Dedifferentiated amniotic fluid mesenchymal stem cell (primary cell): ENCODE data around the gene DIPK1C.

Source experiments
- DNase-seq: peaks from one replicate; pipeline ENCODE4 v3.0.0-alpha.2; 2016; ENCODE audit errors: extremely low spot score

Gene DIPK1C

DNA sequence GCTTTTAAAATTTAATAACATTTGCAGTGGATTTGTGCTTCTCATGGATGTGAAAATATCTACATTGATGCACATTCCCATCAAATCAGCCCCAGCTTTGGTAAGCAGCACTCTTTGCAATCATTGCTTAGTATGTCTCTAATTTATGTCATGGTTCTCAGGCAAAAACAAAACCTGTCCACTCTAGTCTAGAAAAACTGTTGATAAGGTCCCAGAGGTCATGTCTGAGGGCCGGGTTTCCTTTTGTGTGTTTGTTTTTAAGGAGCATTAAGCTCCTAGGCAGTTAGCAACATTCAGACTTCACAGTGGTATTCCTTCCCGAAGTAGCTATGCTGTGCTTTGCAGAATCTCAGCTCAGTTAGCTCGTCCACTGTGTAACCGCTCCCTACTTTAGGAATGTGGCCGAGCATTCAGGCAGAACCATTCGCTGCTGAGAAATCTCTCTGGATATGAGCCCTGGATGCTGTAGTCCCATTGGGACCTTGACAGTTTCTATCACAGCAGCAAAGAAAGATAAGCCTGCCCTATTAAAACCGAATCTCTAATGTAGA lies 4.0 kb downstream of the DIPK1C start:
- DNase-seq, result no peak

DNA sequence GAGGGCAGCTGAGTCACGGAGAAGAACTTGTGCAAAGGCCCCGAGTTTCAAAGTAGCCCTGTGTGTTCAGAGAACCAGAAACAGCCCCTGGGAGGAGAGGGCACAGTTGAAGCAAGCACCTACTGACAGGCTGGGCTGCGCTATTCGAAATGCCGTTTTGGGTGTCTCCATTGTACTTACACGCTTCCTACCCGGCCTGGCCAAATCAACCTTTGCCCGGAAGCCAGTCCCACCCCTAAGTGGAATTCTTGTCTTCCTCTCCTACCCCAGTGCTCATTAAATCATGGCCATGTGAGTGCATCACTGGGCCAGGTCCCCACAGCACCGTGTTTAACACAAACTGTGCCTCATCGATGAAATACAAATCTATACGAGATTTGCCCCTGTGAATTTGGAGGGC lies 6.0 kb downstream of the DIPK1C start:
- DNase-seq, result no peak

DNA sequence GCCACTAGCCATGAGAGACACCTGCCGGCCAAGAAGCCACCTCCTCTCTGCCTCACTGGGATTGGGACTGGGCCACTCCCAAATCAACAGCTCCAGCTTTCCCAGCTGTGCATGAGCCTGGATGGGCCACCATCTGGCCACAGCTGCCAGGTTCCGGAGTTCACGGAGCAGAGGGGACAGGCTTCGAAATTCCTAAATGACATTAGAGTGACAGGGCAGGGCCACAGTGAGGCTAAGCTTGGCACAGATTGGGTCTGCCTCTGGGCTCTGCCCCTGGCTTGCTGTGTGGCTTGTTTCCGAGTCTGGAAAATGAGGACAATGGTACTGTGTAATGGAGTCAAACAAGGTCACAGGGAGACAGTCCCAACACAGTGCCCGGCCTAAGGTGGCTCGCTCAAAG lies 6.5 kb downstream of the DIPK1C start:
- no peak for DNase-seq

DNA sequence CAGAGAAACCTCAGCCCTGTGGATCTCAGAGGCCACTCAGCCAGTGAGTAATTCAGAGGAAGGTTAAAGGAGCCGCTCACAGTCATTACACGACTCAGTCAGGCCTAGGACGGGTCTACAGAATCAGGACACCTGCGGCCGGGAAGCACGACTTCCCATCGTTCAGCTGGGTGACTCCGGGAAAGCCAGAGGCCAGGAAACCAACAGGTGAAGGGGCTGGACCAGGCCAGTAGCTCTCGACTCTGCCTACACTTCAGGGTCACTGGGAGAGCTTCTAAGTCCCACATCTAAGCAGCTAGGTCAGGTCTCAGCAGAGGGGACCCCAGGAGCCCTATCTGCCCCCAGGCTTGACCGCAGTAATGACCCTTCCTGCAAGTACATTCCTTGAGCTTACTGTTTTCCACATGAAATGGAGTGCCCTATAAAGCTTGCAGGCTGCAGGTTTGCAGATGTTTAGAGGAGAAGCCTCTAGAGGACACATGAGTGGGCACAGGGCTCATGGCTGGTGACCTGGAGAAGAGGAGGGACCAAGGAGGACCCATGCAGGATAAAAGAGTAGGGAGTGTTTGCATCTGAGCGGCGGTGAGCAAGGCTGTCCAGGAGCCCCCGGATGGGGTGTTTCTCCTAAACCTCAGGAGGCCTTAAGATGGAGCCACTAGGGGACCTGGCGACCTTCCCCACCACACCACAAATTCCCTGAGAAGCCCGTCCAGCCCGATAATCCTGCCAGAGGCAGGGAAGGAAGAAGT lies 9.5 kb downstream of the DIPK1C start:
- DNase-seq, result no peak

DNA sequence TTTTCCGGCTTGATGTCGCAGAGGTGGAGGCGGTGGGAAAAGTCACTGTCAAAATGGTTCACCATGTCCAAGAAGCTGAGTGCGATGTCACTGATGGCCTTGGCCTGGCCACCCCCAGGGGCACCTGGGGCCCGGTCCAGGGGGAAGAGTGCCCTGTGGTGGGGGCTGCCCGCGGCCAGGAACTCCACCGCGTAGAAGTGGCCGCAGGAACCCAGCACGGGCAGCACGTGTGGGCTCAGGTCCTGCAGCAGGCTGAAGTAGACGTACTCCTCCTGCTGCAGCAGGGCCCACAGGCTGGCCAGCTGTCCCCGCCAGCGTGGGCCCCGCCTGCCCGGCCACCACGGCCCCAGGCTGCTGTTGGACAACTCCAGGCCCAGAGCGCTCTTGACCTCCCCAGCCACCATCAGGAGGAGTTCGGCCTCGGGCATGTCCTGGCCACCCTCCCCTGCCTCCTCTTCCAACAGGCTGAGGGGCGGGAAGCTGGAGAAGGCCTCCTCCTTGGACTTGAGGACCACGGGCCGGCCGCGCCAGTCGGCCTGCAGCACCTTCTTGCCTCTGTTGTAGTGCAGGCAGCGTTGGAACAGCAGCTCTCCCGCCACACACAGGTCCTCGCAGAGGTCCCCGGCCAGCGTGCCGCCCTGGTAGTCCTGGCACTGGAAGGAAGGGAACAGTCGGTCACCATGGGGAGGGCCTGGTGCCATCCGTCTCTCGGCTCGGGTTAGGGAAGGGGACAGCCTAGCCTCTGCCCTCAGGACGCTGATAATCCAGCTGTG lies 10.3 kb downstream of the DIPK1C start:
- DNase-seq, result no peak

DNA sequence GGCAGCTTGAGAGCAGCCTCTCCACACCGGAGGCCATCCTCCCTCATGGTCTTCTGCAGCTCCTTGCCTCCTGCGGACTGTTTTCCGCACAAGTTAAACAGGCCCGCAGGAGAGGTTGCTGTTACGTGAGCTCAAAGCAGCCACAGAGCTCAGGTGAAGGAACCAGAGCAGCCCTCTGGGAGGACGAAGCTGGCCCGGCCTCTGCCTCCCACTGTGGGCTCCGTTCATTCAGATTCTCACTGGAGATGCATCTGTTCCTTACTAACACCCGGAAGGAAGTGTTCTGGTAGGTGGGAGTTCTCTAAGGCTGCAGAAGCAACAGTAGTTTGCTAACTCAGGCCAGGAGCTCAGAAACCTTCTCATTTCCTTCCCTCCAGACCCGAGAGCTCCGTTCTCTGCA lies 10.9 kb downstream of the DIPK1C start:
- DNase-seq, result no peak

DNA sequence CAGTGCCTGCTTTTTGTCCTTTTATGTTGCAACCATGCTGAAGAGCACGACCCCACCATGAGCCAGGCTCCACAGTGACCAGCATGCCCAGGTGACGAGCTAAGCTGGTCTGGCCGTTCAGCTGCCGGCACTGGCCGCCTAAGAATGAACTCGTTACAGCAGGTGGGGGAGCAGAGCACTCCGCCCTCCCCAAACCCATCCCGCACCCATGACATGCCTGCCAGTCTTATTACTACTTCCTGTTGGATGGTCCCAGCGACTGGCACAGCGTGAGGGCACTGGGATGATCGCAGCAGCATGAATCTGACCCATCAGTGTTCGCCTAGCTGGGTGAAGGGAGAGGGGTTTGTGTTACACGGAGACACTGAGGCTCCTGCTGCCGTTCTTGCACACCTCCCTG lies 11.5 kb downstream of the DIPK1C start:
- no peak for DNase-seq

DNA sequence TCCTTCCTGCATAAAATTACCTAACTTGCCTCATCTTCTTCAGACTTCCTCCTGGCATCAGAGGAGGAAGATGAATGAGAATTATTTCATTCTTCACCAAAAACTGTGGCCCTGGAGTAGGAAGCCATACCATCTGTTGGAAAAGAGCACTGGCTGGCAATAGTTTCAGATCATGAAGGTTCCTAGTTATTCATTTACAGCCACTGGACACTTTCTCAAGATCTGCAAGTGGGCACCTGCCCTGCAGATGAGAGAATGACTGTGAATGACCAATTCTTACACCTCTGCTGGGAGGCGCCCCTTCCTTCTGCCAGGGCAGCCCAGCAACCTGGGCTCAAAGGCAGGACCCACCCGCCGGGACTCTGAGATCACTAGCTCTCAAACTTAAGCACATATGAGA lies 13.0 kb downstream of the DIPK1C start:
- no peak for DNase-seq

DNA sequence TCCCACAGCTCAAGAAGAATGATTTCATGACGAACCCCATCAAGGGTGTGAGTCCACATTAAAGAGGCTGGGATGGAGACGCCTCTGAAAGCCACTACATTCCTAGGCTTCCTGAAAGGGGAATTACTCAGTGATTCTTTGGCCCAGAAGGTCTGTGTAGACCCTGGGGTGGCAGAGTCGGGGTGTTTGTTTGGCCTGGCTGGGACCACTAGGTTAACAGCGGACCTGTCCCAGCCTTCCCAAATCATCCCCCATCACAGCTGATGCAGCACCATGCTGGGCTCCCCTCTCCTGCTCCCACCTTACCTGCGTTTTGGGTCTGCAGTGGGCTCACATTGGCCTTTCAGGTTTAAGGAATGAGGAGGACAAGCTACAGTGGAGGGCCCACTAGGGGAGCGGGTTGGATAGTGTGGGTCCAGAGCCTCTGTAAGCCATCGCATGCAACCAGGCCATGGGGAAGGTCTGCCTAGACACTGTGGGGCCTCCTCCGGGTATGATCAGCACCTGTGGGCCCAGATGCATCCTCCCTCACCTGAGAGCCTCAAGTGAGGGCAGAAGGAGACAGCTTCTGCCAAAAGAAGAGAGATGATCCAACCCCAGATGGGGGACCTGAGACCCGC lies 16.2 kb downstream of the DIPK1C start:
- DNase-seq, result no peak

DNA sequence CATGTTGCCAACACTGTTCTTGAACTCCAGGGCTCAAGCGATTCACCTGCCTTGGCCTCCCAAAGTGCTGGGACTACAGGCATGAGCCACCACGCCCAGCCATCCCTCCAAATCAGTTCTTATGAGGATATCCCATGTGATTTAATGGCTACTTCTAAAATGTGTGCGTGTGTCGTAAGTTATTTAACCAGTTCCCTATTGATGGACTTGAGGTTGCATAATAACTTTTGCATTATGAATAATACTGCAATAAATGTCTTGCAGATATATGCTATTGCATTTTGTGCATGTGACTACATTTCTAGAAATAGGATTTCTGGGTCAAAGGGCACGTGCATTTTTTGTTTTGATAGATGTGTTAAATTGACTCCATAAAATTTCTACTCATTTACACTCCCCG lies 19.0 kb downstream of the DIPK1C start:
- DNase-seq, result no peak

DNA sequence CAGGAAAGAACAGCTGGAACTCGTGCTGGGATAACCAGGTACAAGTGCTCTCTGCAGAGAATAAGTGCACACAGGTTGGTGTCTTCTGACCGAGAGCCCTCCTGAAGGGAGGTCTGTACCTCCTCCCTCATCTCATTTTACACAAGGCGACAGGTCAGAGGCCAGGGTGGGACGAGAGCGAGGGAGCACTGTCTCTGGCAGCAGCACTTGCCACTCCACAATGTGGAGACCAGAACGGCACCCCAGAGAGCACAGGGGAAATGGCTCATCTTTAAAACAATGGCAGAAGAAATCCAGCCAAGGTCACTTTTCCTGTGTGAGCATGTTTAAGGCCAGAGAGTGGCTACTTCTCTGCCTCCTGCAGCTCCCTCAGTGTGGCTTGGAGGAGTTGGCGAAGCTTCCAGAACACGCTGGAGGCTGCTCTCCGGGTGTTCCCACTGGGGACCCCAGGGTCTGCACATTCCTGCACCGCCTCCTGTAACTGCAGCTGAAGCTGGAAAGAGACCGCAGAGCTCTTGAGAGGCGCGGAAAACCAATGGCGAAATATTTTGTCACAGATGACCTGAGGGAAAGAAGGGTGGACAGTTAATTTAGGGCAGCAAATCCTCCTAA lies 20.8 kb downstream of the DIPK1C start:
- no peak for DNase-seq

DNA sequence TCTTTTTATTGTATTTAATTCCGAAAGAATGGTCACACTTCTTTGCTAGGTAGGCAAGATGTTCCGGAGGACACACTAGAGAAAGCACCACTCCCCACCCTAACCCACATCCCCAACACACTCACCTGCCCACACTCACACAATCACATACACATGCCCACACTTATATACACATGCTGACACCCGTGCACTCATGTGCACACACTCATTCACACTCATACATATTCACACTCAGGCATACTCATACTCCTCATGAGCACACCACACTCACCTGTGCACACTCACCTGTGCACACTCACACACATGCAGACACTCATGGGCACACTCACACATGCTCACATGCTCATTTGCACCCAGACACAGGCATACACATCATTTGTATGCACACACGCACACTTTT lies 21.4 kb downstream of the DIPK1C start:
- no peak for DNase-seq

DNA sequence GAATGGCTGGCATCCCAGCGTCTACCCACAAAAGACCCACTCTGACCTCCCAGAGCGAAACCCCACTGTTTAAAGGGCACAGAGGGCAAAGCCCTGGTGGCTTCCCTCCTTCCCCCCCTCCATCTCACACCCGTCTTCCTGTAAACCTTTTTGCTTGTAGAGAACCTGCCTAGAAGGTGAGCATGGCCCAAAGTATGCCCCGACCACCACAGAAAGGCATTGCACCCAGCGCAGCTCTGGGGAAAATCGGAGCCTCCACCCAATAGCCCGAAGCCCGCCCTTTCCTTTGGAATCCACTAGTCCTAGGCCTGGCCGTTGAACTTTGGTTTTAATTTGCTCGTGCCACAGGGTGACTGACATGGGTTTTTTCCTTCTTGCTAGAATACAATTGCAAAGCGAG lies 22.6 kb downstream of the DIPK1C start:
- DNase-seq, result no peak

DNA sequence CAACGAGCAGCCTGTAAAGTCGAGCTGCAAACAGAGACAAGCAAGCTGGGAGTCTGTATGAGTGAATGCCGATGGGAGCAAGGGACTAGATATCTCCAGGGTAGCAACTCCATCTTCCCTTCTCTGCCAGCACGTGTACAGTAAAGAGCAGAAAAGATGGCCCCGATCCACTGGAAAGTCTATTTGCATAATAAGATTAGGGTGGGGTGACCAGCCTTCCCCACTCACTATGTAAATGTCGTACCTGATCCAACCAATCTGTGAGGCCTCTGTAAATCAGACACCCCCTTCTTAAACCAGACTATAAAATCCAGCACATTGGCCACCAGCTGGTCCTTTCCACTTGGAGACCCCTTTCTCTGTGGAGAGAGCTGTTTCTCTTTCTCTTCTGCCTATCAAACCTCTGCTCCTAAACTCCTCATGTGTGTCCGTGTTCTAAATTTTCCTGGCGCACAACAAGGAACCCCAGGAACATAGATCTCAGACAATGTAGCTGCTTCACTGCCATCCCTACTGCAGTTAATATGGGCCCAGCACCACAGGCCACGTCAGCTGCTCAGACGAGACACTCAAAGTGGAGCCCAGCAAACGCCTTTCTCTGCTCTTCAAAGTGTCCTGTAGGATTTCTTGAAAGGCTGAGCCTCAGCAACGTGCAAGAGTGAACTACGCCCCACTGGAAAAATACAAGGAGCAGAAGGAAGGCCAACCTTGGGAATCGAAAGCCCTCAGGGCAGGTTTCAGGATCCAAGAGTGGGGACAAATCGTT lies 26.1 kb downstream of the DIPK1C start:
- no peak for DNase-seq

DNA sequence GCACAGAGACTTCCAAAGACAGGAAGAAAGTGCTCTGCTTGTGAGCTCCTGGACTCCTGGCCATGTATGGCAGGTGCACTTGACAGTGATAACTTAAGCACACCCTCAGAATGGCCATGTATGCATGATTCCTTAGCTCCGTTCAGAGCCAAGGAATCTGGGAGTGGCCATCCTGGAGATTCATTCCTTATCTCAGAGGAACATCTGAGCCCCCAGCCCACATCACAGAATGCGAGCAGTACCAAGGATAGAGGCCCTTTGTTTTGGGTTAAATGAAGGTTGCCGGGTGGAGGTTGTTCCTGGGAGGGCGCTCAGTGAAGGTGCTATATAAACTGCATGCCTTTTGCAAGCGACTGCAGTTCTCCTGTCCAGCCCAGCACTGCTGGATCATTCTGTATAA lies 26.9 kb downstream of the DIPK1C start:
- DNase-seq, result no peak

DNA sequence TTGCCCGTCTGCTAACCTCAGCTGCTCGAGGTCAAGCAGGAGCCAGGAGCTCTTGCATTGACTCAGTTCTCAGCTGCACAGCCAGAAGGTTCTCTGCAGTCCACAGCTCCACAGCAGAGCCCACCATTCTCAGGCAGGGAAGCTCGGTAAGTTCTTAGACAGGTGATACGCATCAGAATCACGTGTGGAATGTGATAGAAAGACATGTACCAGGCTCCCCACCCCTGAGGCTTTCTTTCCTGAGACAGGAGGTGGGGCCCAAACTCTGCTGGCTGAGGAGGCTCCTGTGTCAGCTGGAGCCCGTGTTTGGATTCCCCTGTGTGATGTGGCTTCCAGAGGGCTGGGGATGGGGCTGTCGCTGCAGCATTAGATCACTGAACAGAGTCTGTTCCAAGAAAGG lies 28.0 kb downstream of the DIPK1C start:
- DNase-seq, result no peak

DNA sequence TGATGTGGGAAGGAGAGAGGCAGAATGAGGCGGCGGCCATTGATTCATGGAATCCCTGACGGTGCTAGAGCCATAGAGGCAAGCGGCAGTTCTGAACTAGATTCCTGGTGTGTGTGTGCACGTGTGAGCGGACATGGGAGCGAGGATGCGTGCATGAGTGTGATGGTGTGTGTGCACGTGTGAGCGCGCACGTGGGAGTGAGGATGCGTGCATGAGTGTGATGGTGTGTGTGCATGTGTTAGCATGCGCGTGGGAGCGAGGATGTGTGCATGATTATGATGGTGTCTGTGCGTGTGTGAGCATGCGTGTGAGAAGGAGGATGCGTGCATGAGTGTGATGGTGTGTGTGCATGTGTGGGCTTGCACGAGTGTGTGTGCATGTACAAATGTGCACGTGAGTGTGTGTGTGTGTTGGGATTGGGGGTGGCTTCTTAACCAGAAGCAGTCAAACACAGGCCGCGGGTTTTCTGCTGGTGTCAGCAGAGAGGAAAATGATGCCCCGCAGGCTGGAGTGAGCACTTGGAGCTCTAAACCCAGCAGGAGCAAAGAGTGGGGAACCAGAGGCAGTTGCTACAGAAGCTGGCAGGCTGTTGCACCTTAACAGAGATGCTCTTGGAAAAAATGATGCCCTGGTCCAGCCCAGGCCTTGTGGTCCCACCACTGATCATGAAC lies 29.5 kb downstream of the DIPK1C start:
- DNase-seq, result no peak

DNA sequence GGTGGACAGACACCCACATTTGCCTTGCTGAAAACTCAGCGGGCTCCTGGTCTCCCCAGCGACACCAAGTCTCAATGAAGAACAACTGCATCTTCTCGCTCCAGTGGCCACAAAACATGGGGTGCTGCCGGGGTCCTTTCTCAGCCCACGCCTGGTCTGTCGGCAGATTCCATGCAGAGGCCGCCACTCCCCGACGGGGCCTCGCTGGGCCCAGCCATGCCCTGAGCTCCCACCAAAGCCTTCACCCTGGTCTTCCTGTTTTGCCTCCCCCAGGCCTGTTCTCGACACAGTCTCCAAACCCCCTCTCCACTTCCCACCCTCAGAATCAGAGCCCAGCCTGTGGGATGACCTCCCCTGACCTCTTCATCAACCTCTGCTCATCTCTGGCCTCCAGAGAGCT lies 31.2 kb downstream of the DIPK1C start:
- no peak for DNase-seq

DNA sequence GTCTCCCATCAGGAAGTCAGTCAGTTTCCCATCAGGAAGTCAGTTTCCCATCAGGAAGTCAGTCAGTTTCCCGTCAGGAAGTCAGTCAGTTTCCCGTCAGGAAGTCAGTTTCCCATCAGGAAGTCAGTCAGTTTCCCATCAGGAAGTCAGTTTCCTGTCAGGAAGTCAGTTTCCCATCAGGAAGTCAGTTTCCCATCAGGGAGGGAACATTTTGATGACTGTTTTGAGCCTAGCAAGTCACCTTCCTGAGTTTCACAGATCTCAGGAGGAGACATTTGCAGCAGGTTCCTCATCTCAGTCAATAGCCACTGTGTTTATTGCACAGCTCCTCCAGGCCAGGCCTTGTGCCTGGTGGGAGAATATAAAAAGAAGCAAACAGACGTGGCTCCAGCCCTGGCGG lies 31.9 kb downstream of the DIPK1C start:
- DNase-seq, result no peak

DNA sequence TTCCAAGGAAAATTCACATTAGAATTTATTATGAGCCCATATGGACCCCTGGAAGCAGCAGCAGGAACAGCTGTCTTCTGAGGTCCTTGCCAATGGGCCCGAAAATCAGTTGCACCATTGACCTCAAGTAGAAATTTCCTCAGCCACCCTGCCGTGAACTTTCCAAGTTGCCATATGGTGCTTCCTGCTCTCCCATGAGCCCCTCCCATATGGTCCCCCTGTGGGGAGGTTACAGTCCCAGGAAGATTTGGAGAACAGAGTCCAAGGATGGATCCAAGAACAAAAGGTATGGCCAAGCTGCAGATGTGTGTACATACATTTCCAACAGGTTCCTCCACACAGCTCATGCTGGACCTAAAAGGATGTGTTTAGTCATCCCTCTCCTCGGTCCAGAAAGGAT lies 34.6 kb downstream of the DIPK1C start:
- DNase-seq, result no peak

DNA sequence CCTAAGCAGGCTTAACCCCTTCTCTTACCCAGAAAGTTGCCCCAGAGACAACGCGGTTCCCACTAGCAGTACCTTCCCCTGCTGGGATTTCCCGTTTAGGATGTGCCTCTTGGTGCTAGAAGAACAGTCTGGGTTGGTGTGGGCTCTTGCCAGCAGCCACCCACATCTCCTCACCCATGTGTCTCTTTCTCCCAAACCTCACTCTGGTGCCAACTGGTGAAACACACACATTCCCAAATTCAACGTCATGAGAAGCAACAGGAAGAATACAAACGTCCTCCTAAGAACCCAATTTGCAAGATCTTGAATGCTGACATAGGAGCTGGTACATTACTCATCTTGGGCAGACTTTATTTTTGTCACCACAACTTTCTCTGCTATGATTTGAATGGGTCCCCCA lies 36.2 kb downstream of the DIPK1C start:
- DNase-seq, result no peak
